ENCODE data around the gene NPTX2.

NPTX2 gene

DNA sequence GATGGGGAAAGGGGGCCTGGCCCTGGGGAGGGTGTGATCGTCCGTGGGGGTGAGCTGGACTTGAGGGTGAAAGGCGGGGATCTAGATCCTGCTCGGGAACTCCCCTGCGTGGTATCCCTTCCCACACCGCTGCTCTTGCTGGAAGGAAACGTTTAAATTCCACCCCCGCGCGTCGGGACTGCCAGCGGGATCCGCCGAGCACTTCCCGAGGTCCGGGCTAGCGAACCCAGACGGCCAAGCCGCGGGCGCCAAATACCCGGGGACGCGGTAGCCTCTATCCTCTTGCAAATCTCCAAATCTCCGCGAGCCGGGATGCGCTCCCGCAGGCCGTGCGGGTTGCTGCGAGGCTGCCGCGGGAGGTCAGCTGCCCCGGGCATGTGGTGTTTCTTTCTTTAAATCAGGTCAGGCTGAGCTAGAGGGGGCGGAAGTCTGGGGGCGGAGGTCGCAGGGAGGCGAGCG is 904 bp downstream of the NPTX2 start:
- no peak for DNase-seq (ENCODE audit: low read depth in 2 of 2)

DNA sequence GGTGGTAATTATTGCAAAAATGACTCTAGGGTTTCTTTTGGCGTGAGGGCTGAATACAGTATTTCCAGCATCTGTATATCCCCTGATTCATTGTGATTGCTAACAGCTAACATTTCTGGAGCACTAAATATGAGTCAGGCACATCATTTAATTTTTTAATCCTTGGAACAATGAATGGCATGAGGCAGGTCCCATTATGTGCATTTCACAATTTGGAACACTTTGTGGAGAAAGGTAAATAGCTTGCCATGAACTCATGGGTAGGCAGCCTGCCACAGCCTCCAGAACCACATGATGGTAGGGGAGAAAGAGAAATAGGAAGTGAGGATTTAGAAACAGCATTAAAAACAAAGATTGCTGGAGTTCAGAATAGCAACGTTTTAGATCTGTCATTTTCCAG is 1.7 kb downstream of the NPTX2 start:
- no peak for DNase-seq (ENCODE audit: low read depth in 2 of 2)

DNA sequence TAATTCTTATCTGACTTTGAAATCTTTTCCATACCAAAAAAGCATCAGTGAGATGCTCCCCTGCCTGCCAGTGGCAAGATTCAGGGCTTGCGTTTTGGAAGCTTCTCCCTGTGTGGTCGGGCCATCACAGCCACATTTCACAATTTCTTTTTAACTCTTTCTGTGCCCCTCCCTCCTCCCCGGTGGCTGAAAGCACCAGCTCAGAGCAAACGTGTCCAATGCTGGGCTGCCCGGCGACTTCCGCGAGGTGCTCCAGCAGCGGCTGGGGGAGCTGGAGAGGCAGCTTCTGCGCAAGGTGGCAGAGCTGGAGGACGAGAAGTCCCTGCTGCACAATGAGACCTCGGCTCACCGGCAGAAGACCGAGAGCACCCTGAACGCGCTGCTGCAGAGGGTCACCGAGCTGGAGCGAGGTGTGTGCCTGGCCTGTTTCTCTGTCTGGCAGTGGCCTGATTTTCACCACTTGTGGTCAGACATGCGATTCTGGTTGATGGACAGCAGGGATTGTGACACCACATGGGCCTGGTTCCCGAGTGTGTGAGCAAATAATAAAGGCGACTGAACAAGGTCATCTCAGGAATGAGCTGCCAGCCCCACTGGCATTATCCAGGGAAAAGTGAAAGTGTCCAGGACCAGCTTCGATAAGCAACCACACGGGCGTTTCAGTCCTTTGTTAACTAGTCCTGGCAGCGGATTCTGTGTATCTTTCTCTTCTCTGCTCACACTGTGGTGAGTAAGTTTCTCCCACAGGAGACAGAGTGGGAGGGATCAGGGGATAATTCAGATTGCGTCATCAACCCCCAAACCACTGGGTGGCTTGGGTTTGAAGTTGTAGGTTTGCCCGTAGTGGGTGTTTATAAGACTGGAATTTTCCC is 2.6 kb downstream of the NPTX2 start:
- DNase-seq (ENCODE audit: low read depth in 2 of 2), result no peak

DNA sequence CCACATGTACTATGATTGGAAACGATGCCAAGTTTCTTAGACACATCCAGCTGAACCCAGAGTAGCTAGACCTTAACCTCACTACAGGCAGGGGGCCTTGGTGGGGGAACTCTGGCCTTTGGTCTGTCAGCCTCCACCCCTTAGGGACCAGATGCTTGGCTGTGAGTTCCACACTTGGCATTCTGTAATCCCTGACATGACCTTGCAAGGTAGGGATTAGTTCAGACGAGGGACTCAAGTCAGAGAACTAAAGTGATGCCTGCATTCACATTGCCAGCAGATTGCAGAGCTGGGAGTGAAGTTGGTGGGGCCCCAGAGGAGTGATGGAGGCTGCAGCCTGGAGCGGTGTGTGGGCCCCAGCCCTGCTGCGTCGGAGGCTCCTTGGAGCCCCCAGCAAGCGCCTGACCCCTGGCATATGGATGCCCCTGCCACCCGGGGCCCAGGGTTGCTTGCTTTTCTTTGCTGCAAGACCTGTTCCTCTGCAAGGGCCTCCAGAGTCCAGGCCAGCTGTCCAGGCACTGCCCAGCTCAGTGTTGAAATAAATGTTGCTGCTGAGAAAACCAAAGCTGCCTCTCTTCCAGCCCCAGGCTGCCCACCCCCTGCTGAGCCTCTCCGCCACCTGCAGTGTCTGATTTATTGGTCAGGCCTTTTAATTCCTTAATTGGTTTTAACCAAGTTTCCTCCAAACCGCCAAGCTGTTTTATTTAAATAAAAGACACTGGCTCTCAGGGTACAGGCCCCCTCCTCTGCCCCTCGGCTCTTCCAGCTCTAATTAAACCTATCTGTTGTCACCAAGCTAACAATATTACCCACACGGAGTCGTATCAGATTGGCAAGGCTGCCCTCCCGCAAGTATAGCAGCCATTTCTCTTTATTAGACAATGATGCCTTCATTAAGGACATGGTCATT is 4.7 kb downstream of the NPTX2 start:
- no peak for DNase-seq (ENCODE audit: low read depth in 2 of 2)

DNA sequence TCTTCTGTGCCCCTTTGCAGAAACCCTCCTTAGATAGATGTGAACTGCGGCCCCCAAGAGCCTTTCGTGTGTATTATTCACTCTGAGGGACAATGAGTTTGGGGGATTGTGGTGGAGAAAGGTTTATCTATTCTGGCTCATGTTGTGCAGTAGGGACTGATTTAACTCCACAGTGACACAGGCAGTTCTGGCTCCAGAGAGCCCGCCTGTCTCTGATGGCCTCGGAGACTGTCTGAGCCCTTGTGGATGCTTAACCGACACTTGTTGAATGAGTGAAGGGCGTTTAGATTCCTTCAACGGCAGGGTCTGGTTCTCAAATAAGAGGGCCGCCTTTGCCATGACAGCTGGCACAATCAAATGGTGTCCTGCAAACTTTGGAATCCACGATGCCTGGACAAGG is 5.8 kb downstream of the NPTX2 start:
- no peak for DNase-seq (ENCODE audit: low read depth in 2 of 2)

DNA sequence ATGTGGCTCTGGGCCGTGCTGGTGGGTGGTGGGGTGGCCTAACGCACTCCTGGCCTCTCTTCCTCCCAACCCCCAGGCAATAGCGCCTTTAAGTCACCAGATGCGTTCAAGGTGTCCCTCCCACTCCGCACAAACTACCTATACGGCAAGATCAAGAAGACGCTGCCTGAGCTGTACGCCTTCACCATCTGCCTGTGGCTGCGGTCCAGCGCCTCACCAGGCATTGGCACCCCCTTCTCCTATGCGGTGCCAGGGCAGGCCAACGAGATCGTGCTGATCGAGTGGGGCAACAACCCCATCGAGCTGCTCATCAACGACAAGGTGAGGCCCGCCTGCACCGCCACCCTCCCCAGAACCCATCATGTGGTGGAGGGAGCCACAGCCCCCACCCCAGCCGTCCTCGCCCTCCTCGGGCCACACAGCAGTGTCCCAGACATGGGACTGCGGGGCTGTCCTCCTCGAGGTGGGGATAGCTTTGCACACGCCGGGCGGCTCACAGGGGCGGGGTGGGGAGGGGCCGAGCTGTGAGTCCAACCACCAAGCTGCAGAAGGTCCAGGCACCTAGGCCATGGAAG is 7.8 kb downstream of the NPTX2 start:
- DNase-seq (ENCODE audit: low read depth in 2 of 2), result no peak

DNA sequence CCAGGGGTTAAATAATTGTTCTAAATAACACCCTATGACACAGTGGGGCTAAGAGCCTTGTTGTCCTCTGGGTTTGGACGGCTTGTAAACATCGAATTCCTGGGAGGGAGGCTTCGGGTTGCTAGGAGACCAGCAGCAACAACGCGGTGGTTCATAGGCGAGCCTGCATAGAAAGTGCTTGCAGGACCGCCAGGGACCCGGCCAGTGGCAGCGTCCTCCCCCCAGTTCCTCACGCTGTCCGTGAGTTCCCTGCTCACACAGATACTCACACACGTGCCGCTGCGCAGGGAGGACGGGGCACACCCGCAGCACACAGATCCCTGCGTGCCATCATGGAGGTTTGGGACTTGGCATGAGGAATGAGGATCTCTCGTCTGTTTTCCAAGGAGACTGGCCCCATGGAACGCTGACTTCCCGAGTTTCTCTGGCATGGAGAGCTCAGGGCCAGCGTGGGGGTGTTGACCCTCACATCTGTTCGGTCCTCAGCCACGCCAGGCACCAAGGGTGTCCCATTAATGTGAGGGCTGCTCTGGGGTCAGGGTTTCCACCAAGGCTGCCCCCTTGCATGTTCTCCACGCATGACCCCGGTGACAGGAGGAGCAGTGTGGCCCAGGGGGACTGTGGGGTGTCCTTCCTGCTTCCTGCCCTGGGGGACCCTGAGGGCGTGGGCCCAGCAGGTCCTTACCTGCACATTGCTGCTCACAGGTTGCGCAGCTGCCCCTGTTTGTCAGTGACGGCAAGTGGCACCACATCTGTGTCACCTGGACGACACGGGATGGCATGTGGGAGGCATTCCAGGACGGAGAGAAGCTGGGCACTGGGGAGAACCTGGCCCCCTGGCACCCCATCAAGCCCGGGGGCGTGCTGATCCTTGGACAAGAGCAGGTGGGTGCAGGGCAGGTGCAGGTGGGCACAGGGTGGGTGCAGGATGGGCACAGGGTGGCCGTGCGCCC is 9.7 kb downstream of the NPTX2 start:
- no peak for DNase-seq (ENCODE audit: low read depth in 2 of 2)

DNA sequence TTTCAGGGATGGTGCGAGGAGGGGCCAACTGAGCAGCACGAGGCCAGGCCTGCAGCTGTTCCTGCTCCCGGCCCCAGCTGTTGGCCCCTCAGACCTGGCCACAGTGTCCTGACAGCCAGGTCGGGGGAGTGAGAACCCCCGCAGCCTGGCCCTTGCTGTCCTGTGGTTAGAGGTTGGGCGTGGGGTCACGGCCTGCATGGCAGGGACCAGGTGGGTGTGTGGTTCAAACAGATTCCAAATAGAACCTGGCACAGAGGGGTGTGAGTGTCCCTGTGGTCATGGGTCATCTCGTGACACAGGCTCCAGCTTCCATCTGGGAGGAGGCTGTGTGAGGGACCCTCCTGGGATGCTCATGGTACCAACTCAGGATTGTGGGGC is 10.3 kb downstream of the NPTX2 start:
- DNase-seq (ENCODE audit: low read depth in 2 of 2), result no peak

DNA sequence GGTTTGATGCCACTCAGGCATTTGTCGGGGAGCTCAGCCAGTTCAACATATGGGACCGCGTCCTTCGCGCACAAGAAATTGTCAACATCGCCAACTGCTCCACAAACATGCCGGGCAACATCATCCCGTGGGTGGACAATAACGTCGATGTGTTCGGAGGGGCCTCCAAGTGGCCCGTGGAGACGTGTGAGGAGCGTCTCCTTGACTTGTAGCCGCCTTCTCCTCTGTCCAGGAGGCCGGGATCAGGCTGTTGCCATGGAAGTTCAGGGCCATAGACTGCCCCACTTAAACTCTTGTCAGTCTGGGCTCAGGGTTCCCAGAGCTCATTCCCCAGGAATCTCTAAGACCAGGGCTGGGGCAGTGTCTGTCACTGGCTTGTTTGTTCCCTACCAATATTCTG is 11.3 kb downstream of the NPTX2 start:
- DNase-seq (ENCODE audit: low read depth in 2 of 2), result no peak

DNA sequence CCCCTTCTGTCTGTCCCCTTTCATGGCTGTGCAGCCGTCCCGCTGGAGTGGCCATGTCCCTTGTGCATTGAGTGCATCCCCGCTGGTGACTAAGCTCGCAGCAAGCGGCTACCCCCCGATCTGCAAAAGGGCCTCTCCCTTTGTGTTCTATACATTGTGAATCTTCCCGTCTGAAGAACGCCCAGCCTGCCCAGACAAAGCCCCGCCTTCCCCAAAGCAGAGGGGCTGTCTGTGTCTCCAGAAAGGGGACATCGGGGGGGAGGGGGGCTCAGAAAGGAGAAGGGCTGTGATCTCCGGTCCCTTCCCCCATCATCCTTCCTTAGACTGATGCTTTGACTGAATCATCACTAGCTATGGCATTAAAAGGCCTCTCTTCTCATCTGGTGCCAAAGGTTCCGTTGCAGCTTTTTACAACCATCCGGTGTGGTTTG is 11.9 kb downstream of the NPTX2 start:
- DNase-seq (ENCODE audit: low read depth in 2 of 2), result no peak

DNA sequence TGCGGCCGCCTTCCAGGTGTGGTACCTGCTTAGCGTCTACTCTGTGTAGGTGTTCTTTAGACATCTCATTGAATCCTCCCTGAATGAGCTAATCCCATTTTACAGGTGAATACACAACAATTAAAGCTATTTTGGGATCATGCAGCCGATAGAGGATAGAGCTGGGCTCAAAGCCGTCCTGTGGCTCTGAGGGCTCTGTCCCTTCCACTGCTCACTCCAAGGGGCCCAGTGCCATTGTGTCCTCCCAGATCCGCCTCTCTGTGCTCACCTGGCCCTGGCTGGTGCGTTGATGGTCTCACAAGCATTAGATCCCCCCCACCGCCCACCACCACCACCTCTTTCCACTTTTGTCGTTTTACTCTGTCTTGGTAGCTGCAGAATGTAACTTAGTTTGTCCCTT is 13.1 kb downstream of the NPTX2 start:
- DNase-seq (ENCODE audit: low read depth in 2 of 2), result no peak

DNA sequence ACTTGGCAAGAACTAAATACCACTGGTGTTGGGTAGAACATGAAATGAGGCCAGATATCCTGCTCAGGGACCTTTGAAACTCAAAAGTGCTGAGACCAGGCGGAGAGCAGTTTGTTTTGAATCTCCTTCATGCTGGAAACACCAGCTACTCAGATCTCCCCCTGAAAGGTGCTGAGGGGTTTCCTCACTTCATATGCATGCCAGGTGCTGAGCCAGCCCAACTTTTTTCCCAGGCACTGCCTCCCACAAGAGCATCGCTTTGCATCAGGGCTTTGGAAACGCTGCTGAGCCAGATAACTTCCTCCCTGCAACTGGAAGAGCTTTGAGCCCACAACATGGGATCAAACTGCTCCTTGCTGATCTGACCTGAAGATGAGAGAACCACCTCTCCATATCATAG is 13.7 kb downstream of the NPTX2 start:
- DNase-seq (ENCODE audit: low read depth in 2 of 2), result no peak

DNA sequence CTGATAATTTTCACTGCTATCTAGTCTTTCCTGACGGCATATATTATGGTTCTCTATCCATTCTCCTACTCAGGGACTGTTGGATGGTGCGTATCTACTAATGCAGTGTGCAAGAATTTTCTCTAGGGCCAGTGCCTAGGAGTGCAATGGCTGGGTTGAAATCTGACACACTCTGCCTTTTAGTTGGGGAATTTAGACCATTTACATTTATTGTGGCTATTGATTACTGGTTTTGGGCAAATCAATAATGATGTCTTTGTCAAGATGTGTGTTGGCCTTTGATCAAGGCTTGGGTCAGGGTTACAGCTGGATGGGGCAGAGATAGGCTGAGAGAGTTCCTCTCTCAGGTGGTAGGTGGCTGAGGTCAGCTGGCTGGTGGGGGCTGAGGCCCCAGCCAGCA is 21.8 kb downstream of the NPTX2 start:
- DNase-seq (ENCODE audit: low read depth in 2 of 2), result no peak

DNA sequence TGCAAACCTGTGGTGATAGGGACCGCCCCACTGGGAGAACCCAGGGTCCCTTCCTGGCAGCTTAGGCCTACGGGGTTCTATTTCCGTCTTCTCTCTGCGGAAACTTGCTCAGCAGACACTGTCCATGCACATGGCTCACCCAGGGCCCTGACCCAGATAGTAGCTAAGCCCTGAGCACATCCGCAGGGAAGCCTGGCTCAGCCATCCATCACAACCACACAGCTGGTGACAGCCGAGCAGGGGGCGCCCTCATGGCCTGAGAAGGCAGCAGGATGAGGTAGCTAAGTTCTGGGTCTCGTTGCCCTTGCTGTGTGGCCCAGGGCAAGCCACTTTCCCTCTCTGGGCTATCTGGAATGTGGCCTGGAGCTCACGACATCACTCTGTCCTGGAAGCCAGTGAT is 23.3 kb downstream of the NPTX2 start:
- DNase-seq (ENCODE audit: low read depth in 2 of 2), result no peak

DNA sequence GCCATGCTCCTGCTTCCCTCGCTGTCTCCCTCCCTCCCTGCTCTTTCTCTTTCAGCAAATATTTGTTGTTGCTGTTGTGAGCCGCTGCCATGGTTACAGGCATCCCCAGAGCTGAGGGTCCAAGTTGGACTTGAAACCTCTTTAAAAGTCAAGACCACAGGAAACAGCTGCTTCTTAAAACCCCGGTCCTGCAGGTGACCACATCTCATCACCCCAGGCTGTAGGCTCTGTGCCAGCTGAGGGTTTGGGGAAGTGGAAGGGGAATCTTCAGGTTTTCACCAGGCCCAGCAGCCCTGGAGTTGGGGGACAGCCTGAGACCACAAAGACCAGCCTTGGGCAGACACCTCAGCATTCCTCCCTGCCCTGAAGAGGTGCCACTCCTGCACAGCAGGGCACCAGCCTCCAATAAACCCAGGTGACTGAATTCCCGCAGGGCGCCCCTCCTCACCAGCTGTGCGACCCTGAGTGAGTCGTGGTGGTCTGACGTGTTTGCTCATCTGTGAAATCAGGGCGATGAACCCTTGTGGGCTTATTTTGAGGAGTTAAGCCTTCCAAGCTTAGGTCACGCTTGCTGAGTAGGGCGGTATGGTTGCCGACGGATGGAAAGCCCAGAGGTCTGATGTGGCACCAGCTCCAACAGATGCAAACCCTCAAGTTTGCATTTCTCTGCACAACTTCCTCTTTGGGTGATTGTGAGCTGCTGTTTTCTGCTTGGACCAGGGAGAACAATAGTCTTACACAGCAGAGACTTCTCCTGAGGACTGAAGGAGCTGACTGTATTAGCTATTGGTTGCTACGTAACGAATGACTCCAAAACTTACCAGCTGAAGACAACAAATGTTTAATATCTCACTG is 24.8 kb downstream of the NPTX2 start:
- no peak for DNase-seq (ENCODE audit: low read depth in 2 of 2)

DNA sequence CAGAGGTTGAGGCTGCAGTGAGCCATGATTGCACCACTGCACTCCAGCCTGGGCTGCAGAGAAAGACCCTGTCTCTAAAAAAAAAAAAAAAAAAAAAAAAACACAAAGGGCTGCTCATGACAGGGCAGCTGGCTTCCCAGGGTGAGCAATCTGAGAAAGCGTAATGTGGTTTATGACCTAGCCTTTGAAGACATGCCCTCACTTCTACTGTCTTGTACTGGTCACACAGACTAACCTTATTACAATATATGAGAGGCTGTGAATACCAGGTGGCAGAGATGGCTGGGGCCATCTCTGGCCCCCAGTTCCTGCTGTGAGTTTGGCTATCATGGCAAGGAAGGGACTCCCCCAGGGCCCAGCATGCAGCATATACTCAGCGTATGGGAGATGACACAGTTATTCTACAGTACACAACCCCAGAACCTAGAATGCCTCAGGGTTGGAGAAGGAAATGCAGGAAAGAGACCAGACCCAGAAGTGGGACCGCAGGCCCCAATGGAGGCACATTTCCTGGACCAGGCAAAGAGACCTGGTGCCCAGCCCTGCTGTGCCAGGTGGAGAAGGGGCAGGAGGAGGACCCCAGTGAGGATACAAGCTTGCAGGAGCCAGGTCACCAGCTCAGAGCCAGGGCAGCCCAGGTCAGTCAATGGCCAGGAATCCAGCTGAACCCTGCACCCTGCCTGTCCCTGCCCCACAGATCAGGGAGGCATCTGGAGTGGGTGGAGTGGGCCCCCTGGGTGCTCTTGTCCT is 26.3 kb downstream of the NPTX2 start:
- DNase-seq (ENCODE audit: low read depth in 2 of 2), result no peak

DNA sequence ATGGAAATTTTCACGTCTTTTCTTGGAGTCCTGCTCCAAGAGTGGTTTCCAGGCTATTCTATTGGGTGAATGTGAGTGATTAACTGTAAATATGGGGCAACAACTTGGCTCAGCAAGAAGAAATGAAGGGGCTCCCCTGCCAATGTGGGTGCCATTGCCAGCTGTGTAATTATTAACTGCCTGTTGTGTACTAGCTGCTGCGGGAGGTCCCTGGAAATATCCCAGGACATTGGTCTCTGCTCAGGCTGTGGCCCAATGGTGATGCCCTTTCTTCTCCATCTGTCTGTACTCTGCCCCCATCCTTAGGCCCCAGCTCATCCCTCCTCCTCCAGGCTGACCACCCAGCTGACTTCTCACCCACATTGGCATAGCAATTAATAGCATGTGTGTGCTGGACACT is 29.4 kb downstream of the NPTX2 start:
- DNase-seq (ENCODE audit: low read depth in 2 of 2), result no peak

DNA sequence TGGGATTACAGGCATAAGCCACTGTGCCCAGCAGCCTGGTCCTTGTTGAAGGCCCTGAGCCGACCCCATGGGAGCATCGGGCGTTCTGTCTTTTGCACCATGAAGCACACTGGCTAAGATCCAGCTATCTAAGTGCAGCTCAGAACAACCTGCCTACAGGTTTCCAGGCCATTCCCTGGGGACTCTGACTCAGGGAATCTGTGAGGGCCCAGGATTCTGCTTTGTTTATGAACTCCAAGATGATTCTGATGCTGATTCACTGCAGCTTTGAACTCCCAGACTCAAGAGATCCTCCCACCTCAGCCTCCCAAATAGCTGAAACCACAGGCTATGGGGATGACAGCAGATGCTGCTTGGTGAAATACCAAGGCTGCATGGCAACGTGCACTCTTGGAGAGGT is 30.2 kb downstream of the NPTX2 start:
- DNase-seq (ENCODE audit: low read depth in 2 of 2), result no peak

DNA sequence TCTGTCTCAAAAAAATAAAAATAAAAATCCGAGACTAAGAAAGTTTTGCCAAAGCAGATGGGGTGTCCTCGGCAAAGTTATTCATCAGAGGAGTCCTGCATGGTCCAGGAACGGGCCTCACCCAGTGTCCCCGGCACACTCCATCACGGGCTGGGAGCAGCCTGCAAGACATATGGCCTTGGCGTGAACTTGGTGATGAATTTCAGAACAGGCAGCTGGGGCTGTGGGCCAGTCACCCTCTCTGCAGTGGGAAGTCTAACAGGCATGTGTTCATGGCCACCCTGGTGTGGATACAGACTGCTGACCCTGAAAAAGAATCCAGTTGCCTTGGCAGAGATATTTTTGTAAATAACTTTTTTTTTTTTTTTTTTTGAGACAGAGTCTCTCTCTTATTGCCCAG is 34.7 kb downstream of the NPTX2 start:
- DNase-seq (ENCODE audit: low read depth in 2 of 2), result no peak

Data from stimulated activated CD8-positive, alpha-beta memory T cell treated with anti-CD3 and anti-CD28 coated beads, Interleukin-15, amount 100 ng/mL, for 48 hours (primary cell).